Endothelial cell (in vitro differentiated cells): ENCODE results near the gene TXNDC2. TPM values are rescaled to one million over a fixed set of nuclear protein-coding genes. Genes with fewer than 3 reads are reported as not detected.

Experiments used
- DNase-seq: peaks from one replicate; pipeline ENCODE4 v3.0.0; 2021; ENCODE audit warnings: low spot score
- H3K27ac Mint-ChIP-seq: one replicate; pipeline ENCODE4 v1.8.0; 2021; ENCODE audit warnings: mixed read lengths, inconsistent platforms; ENCODE audit not compliant: unreplicated experiment
- H3K27me3 Mint-ChIP-seq: one replicate; pipeline ENCODE4 v1.8.0; 2021; ENCODE audit warnings: mild to moderate bottlenecking, moderate library complexity, mixed read lengths, inconsistent platforms; ENCODE audit not compliant: unreplicated experiment
- H3K36me3 Mint-ChIP-seq: one replicate; pipeline ENCODE4 v1.8.0; 2021; ENCODE audit warnings: mild to moderate bottlenecking, low read depth, mixed read lengths, inconsistent platforms; ENCODE audit not compliant: unreplicated experiment
- H3K4me1 Mint-ChIP-seq: one replicate; pipeline ENCODE4 v1.8.0; 2021; ENCODE audit warnings: mild to moderate bottlenecking, mixed read lengths, inconsistent platforms; ENCODE audit not compliant: unreplicated experiment
- H3K4me3 Mint-ChIP-seq: one replicate; pipeline ENCODE4 v1.8.0; 2021; ENCODE audit warnings: mild to moderate bottlenecking, mixed read lengths, inconsistent platforms; ENCODE audit not compliant: unreplicated experiment
- H3K9me3 Mint-ChIP-seq: one replicate; pipeline ENCODE4 v1.8.0; 2021; ENCODE audit warnings: mixed read lengths, inconsistent platforms; ENCODE audit not compliant: unreplicated experiment
- CTCF ChIP-seq: fragments of 200-600 bp; sonication (generic); IDR thresholded peaks from one replicate; pipeline ENCODE4 v1.5.0; 2021; ENCODE audit warnings: antibody characterized with exemption; ENCODE audit not compliant: unreplicated experiment
- total RNA-seq: library from RNA; stranded (reverse); fragmentation: NEBNext Ultra II Directional; extraction: Animal tissue kit (Norgen Biotek cat#: 25700); gene quantifications from one replicate; pipeline ENCODE4 v1.2.1, GENCODE V29; 2021; ENCODE audit not compliant: unreplicated experiment

The TXNDC2 gene
- total RNA-seq, 1 donor from 2014 or later: not detected

GRCh38 chr18:9868857-9869714 is 16.7 kb upstream of the TXNDC2 start:
- H3K27ac Mint-ChIP-seq: no peak overlapping the region
- TF ChIP-seq CTCF: no peak
- peaks cover 11% of the 10 kb centered on the region for H3K9me3 Mint-ChIP-seq
- no peak overlapping the region for H3K4me3 Mint-ChIP-seq
- H3K36me3 Mint-ChIP-seq: peaks cover 16% of the 10 kb centered on the region
- H3K27me3 Mint-ChIP-seq: peaks cover 9% of the 10 kb centered on the region
- no peak for DNase-seq
- H3K4me1 Mint-ChIP-seq: peaks cover 29% of the 10 kb centered on the region

GRCh38 chr18:9869715-9870430 is 15.9 kb upstream of the TXNDC2 start:
- H3K4me1 Mint-ChIP-seq: peaks cover 29% of the 10 kb centered on the region
- TF ChIP-seq CTCF: no peak
- no peak overlapping the region for H3K27ac Mint-ChIP-seq
- H3K36me3 Mint-ChIP-seq: peaks cover 12% of the 10 kb centered on the region
- peaks cover 11% of the 10 kb centered on the region for H3K9me3 Mint-ChIP-seq
- peaks cover 9% of the 10 kb centered on the region for H3K27me3 Mint-ChIP-seq
- no peak for DNase-seq
- H3K4me3 Mint-ChIP-seq: no peak overlapping the region

DNA sequence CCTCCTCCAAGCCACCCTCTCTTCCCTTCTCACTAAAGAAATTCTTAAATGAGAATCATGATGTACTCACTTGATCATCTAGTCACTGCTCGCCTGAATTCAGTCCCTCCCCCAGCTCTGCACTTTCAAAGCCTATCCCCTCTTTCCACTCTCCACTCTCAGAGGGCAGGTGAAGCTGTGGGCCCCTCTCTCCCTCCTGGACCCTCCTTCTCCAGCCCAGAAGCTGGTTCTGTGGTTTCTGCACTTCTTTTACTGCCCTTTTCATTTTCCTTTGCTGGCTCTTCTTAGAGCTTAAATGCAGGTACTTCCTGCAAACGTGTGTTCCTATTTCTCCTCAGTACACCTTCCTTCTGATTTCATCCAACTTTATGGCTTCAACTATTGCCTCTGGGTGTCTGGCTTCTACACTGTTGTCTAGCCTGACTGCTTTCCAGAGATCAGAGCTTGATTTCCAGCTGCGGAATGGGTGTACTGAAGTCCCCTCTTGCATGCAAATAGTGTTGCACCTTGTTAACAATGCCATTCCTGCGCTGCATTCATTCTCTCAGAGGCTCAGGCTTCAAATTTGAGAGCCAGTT is 15.3 kb upstream of the TXNDC2 start:
- Mint-ChIP-seq H3K4me1 (peaks cover 29% of the 10 kb centered on the region), H3K27me3 (peaks cover 9% of the 10 kb centered on the region), H3K4me3 (no peak overlapping the region), H3K36me3 (peaks cover 10% of the 10 kb centered on the region), H3K9me3 (peaks cover 8% of the 10 kb centered on the region), H3K27ac (peak overlapping the region; percentile 7)
- no peak for TF ChIP-seq CTCF
- no peak for DNase-seq

GRCh38 chr18:9871244-9871746 is 14.5 kb upstream of the TXNDC2 start:
- peaks cover 30% of the 10 kb centered on the region for H3K4me1 Mint-ChIP-seq
- H3K4me3 Mint-ChIP-seq: no peak overlapping the region
- peaks cover 2% of the 10 kb centered on the region for H3K36me3 Mint-ChIP-seq
- DNase-seq: no peak
- peaks cover under 1% of the 10 kb centered on the region for H3K9me3 Mint-ChIP-seq
- no peak overlapping the region for H3K27ac Mint-ChIP-seq
- peaks cover 5% of the 10 kb centered on the region for H3K27me3 Mint-ChIP-seq
- TF ChIP-seq CTCF: no peak
